Mesenchymal stem cell (in vitro differentiated cells and primary cell): ENCODE results near the gene CCZ1.
A peak's percentile ranks its signal among the peaks of the same experiment; 100 is the strongest.
"Not testable (repeated sequence)": the region's sequence is repeated elsewhere in the genome, so short reads cannot be mapped to it uniquely, and the experiment has no call there.

Experiments used
- DNase-seq: peaks from one replicate; pipeline ENCODE4 v3.0.0-alpha.2; 2013
- H2AFZ ChIP-seq: one replicate; pipeline ENCODE4 v1.6.1; 2013; ENCODE audit warnings: low read depth, mild to moderate bottlenecking, control low read depth, inconsistent platforms, low read length, moderate library complexity
- H2AK5ac ChIP-seq: 2 replicates; pipeline ENCODE4 v1.6.1; 2013; ENCODE audit warnings: low read length, moderate library complexity, mild to moderate bottlenecking, inconsistent platforms; ENCODE audit not compliant: severe bottlenecking
- H2BK120ac ChIP-seq: one replicate; pipeline ENCODE4 v1.6.1; 2013; ENCODE audit warnings: low read depth, mild to moderate bottlenecking, inconsistent platforms, low read length, moderate library complexity
- H2BK12ac ChIP-seq, 2 experiments: one replicate each; pipeline ENCODE4 v1.6.1; 2013; ENCODE audit warnings: inconsistent platforms in 2 of 2, low read length in 2 of 2, mild to moderate bottlenecking in 2 of 2, moderate library complexity in 2 of 2, control low read depth in 1 of 2
- H2BK15ac ChIP-seq: one replicate; pipeline ENCODE4 v1.6.1; 2013; ENCODE audit warnings: mild to moderate bottlenecking, low read depth, inconsistent platforms; ENCODE audit not compliant: poor library complexity, severe bottlenecking
- H2BK5ac ChIP-seq: 2 replicates; pipeline ENCODE4 v1.6.1; 2013; ENCODE audit warnings: low read depth, mild to moderate bottlenecking, low read length, control low read depth, inconsistent platforms; ENCODE audit not compliant: poor library complexity, severe bottlenecking
- H3K14ac ChIP-seq, 2 experiments: one replicate each; pipeline ENCODE4 v1.6.1; 2013; ENCODE audit warnings: inconsistent platforms in 2 of 2, low read length in 2 of 2, control low read depth in 1 of 2, mild to moderate bottlenecking in 1 of 2, moderate library complexity in 1 of 2
- H3K18ac ChIP-seq, 2 experiments: one replicate each; pipeline ENCODE4 v1.6.1; 2013; ENCODE audit warnings: inconsistent platforms in 2 of 2, low read length in 2 of 2, control low read depth in 1 of 2, low read depth in 1 of 2, mild to moderate bottlenecking in 1 of 2
- H3K23ac ChIP-seq, 2 experiments: one replicate each; pipeline ENCODE4 v1.6.1; 2013; ENCODE audit warnings: inconsistent platforms in 2 of 2, low read length in 2 of 2, mild to moderate bottlenecking in 2 of 2, moderate library complexity in 2 of 2, control low read depth in 1 of 2
- H3K27ac ChIP-seq: 2 replicates; pipeline ENCODE4 v1.5.1; 2013; ENCODE audit warnings: mild to moderate bottlenecking, moderate library complexity, low read length, control low read depth, inconsistent platforms; ENCODE audit not compliant: poor library complexity, severe bottlenecking
- H3K27me3 ChIP-seq, 2 experiments: 2 replicates each; pipeline versions ENCODE4 v1.6.1 to v1.7.0; 2013; ENCODE audit warnings: low read length in 2 of 2, mild to moderate bottlenecking in 2 of 2, moderate library complexity in 2 of 2, control low read depth in 1 of 2, inconsistent platforms in 1 of 2; ENCODE audit not compliant: control insufficient read depth in 1 of 2, insufficient read depth in 1 of 2
- H3K36me3 ChIP-seq, 2 experiments: 2 replicates each; pipeline versions ENCODE4 v1.6.1 to v1.7.0; 2013; ENCODE audit warnings: low read length in 2 of 2, control low read depth in 1 of 2, inconsistent platforms in 1 of 2, low read depth in 1 of 2, mild to moderate bottlenecking in 1 of 2; ENCODE audit not compliant: insufficient read depth in 2 of 2, control insufficient read depth in 1 of 2
- H3K4ac ChIP-seq, 2 experiments: one replicate each; pipeline ENCODE4 v1.6.1; 2013; ENCODE audit warnings: inconsistent platforms in 2 of 2, low read length in 2 of 2, mild to moderate bottlenecking in 2 of 2, moderate library complexity in 2 of 2, control low read depth in 1 of 2, low read depth in 1 of 2
- H3K4me1 ChIP-seq: 2 replicates; pipeline ENCODE4 v1.6.1; 2013; ENCODE audit warnings: low read depth, low read length, control low read depth; ENCODE audit not compliant: control insufficient read depth, insufficient read depth
- H3K4me2 ChIP-seq: 2 replicates; pipeline ENCODE4 v1.6.1; 2013; ENCODE audit warnings: low read length, mild to moderate bottlenecking, inconsistent platforms; ENCODE audit not compliant: poor library complexity, severe bottlenecking
- H3K4me3 ChIP-seq, 2 experiments: 2 replicates each; pipeline versions ENCODE4 v1.5.1 to v1.7.0; 2013; ENCODE audit warnings: low read length in 2 of 2, mild to moderate bottlenecking in 2 of 2, control low read depth in 1 of 2, low read depth in 1 of 2; ENCODE audit not compliant: insufficient read depth in 1 of 2
- H3K79me1 ChIP-seq: replicated peaks from 2 replicates; pipeline ENCODE4 v1.6.1; 2013; ENCODE audit warnings: mild to moderate bottlenecking, control low read depth, low read length, inconsistent platforms; ENCODE audit not compliant: poor library complexity, severe bottlenecking
- H3K9ac ChIP-seq: 2 replicates; pipeline ENCODE4 v1.7.0; 2013; ENCODE audit warnings: mild to moderate bottlenecking, low read length, moderate library complexity
- H3K9me3 ChIP-seq: 2 replicates; pipeline ENCODE4 v1.7.0; 2013; ENCODE audit warnings: mild to moderate bottlenecking, low read length; ENCODE audit not compliant: control insufficient read depth
- H4K8ac ChIP-seq: one replicate; pipeline ENCODE4 v1.6.1; 2013; ENCODE audit warnings: inconsistent platforms, mild to moderate bottlenecking, low read length, moderate library complexity
- H4K91ac ChIP-seq: one replicate; pipeline ENCODE4 v1.6.1; 2013; ENCODE audit warnings: mild to moderate bottlenecking, low read length, inconsistent platforms
- WGBS: methylation state at CpG from one replicate; pipeline ENCODE4 v1.1.7; 2013; ENCODE audit warnings: mixed read lengths; 5-methylcytosine and 5-hydroxymethylcytosine counted together

The CCZ1 gene

DNA sequence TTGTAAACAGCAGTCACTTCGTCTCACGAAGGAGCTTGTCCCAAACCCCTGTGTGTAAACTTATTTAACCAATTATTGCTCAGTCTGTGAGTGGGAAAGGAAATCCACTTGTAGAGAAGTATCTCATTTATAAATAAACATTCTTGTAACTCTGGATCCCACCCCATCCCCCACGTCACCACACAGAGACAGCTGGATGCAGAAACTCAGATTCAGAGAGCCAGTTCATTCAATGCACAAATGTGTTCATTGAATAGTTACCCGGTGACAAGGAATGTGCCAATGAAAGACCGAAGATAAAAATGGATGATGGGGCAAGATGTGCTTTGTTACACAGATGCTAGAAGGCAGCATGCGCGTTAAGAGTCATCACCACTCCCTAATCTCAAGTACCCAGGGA, 26.2 kb upstream of the CCZ1 start:
- Histone ChIP-seq H3K18ac (no peak overlapping the region), H2BK120ac (no peak overlapping the region), H2BK15ac (no peak overlapping the region), H4K8ac (no peak overlapping the region), H3K36me3 (no peaks in the 10 kb centered on the region), H4K91ac (no peak overlapping the region), H2AK5ac (no peak overlapping the region), H3K9me3 (no peaks in the 10 kb centered on the region), H2BK12ac (no peak overlapping the region), H3K9ac (no peak overlapping the region), H2AFZ (no peak overlapping the region), H3K27ac (no peak overlapping the region), H3K23ac (no peak overlapping the region), H3K4me1 (peaks cover 2% of the 10 kb centered on the region), H3K4me2 (no peak overlapping the region), H3K4ac (no peak overlapping the region), H3K79me1 (no peaks in the 10 kb centered on the region), H2BK5ac (no peak overlapping the region), H3K27me3 (peaks cover 0 to 7% of the 10 kb centered on the region in 2 experiments), H3K14ac (no peak overlapping the region), H3K4me3 (no peak overlapping the region)
- 17% methylated on average over 4 of the region's 7 CpGs for WGBS
- DNase-seq: peak; percentile 94

DNA sequence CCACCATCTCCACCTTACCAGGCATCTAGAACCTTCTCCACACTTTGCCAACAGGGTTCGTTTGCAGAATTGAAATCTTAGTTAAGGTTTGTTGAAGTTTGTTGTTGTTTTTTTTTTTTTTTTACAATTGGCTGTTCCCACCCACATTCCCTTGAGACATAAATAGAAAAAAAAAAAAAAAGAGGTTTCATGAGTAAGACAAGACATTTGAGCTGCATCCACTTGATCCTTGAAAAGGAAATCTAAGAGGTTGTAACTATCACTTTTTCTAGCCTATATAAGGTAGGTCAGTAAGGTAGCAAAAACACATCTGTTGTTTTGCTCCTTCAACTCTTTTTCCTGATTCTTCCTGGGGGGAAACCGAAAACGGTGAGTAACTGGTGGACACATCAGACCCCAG, 18.9 kb upstream of the CCZ1 start:
- H3K9ac ChIP-seq, H2BK5ac ChIP-seq, H2BK15ac ChIP-seq, H3K4me1 ChIP-seq, H3K4ac ChIP-seq, H3K18ac ChIP-seq, H3K4me2 ChIP-seq, H3K27ac ChIP-seq, H2AFZ ChIP-seq, H2AK5ac ChIP-seq, H3K4me3 ChIP-seq, H3K23ac ChIP-seq, DNase-seq, H4K8ac ChIP-seq, H3K9me3 ChIP-seq, H3K27me3 ChIP-seq, H4K91ac ChIP-seq, H2BK12ac ChIP-seq, H3K14ac ChIP-seq, H3K36me3 ChIP-seq, H2BK120ac ChIP-seq, H3K79me1 ChIP-seq: not testable (repeated sequence)
- 85% methylated on average over 2 of the region's 3 CpGs for WGBS

DNA sequence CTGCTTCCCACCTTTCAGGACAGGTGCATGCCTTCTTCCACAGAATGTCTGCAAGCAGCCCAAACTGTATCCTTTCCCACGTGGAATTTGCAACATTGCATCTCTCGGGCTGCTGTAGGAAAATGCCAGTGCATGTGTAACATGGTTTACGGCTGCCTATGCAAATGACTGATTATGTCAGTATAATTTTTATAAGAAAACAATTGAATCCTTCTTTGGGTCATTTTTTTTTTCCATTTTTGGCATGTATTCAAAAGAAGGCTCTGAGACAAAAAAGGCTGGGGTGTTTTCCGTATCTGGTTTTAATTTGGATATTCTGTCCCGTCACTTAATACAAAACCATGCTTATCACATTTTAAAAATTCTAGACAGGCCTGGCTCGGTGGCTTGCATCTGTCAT, 18.4 kb upstream of the CCZ1 start:
- DNase-seq, H2BK120ac ChIP-seq, H4K91ac ChIP-seq, H3K9me3 ChIP-seq, H2BK5ac ChIP-seq, H3K36me3 ChIP-seq, H2BK12ac ChIP-seq, H2BK15ac ChIP-seq, H3K23ac ChIP-seq, H3K14ac ChIP-seq, H3K4ac ChIP-seq, H3K27ac ChIP-seq, H3K18ac ChIP-seq, H3K9ac ChIP-seq, H2AK5ac ChIP-seq, H3K27me3 ChIP-seq, H4K8ac ChIP-seq, H3K79me1 ChIP-seq, H3K4me1 ChIP-seq, H2AFZ ChIP-seq, H3K4me2 ChIP-seq, H3K4me3 ChIP-seq: not testable (repeated sequence)
- WGBS: 95% methylated on average over 5 of the region's 6 CpGs

DNA sequence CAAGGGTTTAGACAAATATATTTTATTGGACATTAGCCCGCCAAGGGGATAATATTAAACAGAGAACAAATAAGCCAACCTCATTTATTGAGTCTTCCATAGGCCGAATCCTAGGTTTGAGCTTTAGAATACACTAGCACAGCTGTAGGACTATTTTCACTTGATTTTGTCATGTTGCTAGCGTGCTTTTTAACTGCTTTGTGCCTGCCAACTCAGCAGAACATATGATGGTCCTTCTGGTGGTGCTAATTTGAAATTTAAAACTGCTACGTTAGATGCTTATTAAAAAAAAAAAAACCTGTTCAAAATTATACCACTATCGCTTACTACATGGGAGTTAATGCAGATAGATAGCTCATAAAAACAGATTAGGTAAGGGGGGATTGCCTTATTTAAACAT, 14.1 kb upstream of the CCZ1 start:
- not testable (repeated sequence) for H3K18ac ChIP-seq, H3K23ac ChIP-seq, H2AFZ ChIP-seq, H2BK15ac ChIP-seq, H2BK5ac ChIP-seq, H3K14ac ChIP-seq, H3K36me3 ChIP-seq, H3K4me2 ChIP-seq, H4K91ac ChIP-seq, H3K4ac ChIP-seq, H4K8ac ChIP-seq, DNase-seq, H2BK120ac ChIP-seq, H3K9ac ChIP-seq, H3K4me3 ChIP-seq, H3K4me1 ChIP-seq, H2AK5ac ChIP-seq, H2BK12ac ChIP-seq, H3K27me3 ChIP-seq, H3K9me3 ChIP-seq, H3K27ac ChIP-seq, H3K79me1 ChIP-seq
- 94% methylated on average over 3 of the region's 5 CpGs for WGBS
